Caco-2 (cell line): ENCODE data around the gene POMT1. TPM values are rescaled to one million over a fixed set of nuclear protein-coding genes. Genes with fewer than 3 reads are reported as not detected.

Source experiments
- BruUV-seq: library from RNA; stranded (reverse); fragments of 400-500 nt; replicated peaks from 2 replicates; lab custom pipeline; 2021; lab: Mats Ljungman, UMichigan
- CTCF ChIA-PET: fragments of 300-600 bp; sonication (Branson Sonifier 250); formaldehyde crosslinking; loops from one replicate; lab custom pipeline; 2022; ENCODE audit warnings: antibody characterized with exemption; lab: Charles Lee
- POLR2A ChIA-PET: fragments of 300-600 bp; sonication (Branson Sonifier 250); formaldehyde crosslinking; loops from one replicate; lab custom pipeline; 2022; ENCODE audit warnings: antibody characterized with exemption; lab: Charles Lee
- DNase-seq, 2 experiments: peaks; one replicate each; pipeline versions ENCODE4 v3.0.0 to v3.0.0-alpha.2; 2020 to 2022
- H3K27me3 ChIP-seq: replicated peaks from 2 replicates; pipeline ENCODE4 v1.6.0; 2011; ENCODE audit warnings: low read length; ENCODE audit not compliant: control insufficient read depth, insufficient read depth
- H3K36me3 ChIP-seq: 2 replicates; pipeline ENCODE4 v1.5.1; 2011; ENCODE audit warnings: low read length; ENCODE audit not compliant: control insufficient read depth, insufficient read depth
- H3K4me1 ChIP-seq: fragments of 250-450 bp; sonication (Bioruptor Pico); 2 replicates; pipeline ENCODE4 v1.5.1; 2020; ENCODE audit warnings: mild to moderate bottlenecking
- H3K4me3 ChIP-seq: 2 replicates; pipeline ENCODE4 v1.5.1; 2011; ENCODE audit warnings: low read depth, mild to moderate bottlenecking, control low read depth, low read length
- H3K9me3 ChIP-seq: fragments of 250-450 bp; sonication (Bioruptor Pico); 2 replicates; pipeline ENCODE4 v1.5.1; 2020; ENCODE audit warnings: mild to moderate bottlenecking, moderate library complexity
- H3K27ac Mint-ChIP-seq: one replicate; pipeline ENCODE4 v1.8.0; 2022; ENCODE audit warnings: mixed read lengths; ENCODE audit not compliant: unreplicated experiment
- H3K27me3 Mint-ChIP-seq: one replicate; pipeline ENCODE4 v1.8.0; 2022; ENCODE audit warnings: mixed read lengths; ENCODE audit not compliant: insufficient read depth, unreplicated experiment
- H3K36me3 Mint-ChIP-seq: one replicate; pipeline ENCODE4 v1.8.0; 2022; ENCODE audit warnings: mild to moderate bottlenecking, mixed read lengths; ENCODE audit not compliant: insufficient read depth, unreplicated experiment
- H3K4me1 Mint-ChIP-seq: one replicate; pipeline ENCODE4 v1.8.0; 2022; ENCODE audit warnings: low read depth, mixed read lengths; ENCODE audit not compliant: unreplicated experiment
- H3K4me3 Mint-ChIP-seq: one replicate; pipeline ENCODE4 v1.8.0; 2022; ENCODE audit warnings: mild to moderate bottlenecking, moderate library complexity, mixed read lengths; ENCODE audit not compliant: unreplicated experiment
- H3K9me3 Mint-ChIP-seq: one replicate; pipeline ENCODE4 v1.8.0; 2022; ENCODE audit warnings: mixed read lengths; ENCODE audit not compliant: unreplicated experiment
- CTCF ChIP-seq, 2 experiments: fragments of 200-600 bp in 1 of 2; IDR thresholded peaks; 1 replicate in 1 of 2; 2 replicates in 1 of 2; pipeline versions ENCODE4 v1.5.1 to v1.8.0; 2011 to 2022; ENCODE audit warnings: antibody characterized with exemption in 1 of 2, control low read depth in 1 of 2, inconsistent platforms in 1 of 2, low read depth in 1 of 2, low read length in 1 of 2, mild to moderate bottlenecking in 1 of 2, moderate library complexity in 1 of 2; ENCODE audit not compliant: insufficient read depth in 1 of 2, severe bottlenecking in 1 of 2, unreplicated experiment in 1 of 2
- intact Hi-C: fragments of 100-400 bp; cut with micrococcal nuclease; formaldehyde crosslinking; loops from one replicate; pipeline ENCODE4 v1.10.0; 2022; ENCODE audit not compliant: unreplicated experiment
- total RNA-seq: library from RNA; stranded (reverse); gene quantifications from 2 replicates; pipeline ENCODE4 v1.2.3, GENCODE V29; 2022

POMT1 gene
- total RNA-seq, 1 experiment from 2014 or later, result 44.2 TPM

GRCh38 chr9:131521822-131522221, 19.1 kb downstream of the POMT1 start:
- Histone ChIP-seq H3K27me3 (no peaks in the 10 kb centered on the region), H3K9me3 (no peaks in the 10 kb centered on the region), H3K4me1 (no peaks in the 10 kb centered on the region), H3K4me3 (no peak overlapping the region), H3K36me3 (peaks cover 5% of the 10 kb centered on the region)
- DNase-seq, result no peak
- peaks cover 55% of the 10 kb centered on the region for H3K36me3 Mint-ChIP-seq
- no peaks in the 10 kb centered on the region for H3K27me3 Mint-ChIP-seq
- BruUV-seq, result no TSS peak
- ChIA-PET CTCF (no interaction called here), POLR2A (no interaction called here)
- no peak for TF ChIP-seq CTCF (IDR thresholded peaks at IDR 0.05; ENCODE audit: insufficient read depth in 1 of 2, low read depth in 1 of 2, low read length in 1 of 2, severe bottlenecking in 1 of 2, unreplicated experiment in 1 of 2)
- intact Hi-C loops, result no loop called here
- H3K9me3 Mint-ChIP-seq, result no peaks in the 10 kb centered on the region
- H3K4me1 Mint-ChIP-seq, result no peaks in the 10 kb centered on the region
- H3K4me3 Mint-ChIP-seq, result no peak overlapping the region
- H3K27ac Mint-ChIP-seq, result no peak overlapping the region

DNA sequence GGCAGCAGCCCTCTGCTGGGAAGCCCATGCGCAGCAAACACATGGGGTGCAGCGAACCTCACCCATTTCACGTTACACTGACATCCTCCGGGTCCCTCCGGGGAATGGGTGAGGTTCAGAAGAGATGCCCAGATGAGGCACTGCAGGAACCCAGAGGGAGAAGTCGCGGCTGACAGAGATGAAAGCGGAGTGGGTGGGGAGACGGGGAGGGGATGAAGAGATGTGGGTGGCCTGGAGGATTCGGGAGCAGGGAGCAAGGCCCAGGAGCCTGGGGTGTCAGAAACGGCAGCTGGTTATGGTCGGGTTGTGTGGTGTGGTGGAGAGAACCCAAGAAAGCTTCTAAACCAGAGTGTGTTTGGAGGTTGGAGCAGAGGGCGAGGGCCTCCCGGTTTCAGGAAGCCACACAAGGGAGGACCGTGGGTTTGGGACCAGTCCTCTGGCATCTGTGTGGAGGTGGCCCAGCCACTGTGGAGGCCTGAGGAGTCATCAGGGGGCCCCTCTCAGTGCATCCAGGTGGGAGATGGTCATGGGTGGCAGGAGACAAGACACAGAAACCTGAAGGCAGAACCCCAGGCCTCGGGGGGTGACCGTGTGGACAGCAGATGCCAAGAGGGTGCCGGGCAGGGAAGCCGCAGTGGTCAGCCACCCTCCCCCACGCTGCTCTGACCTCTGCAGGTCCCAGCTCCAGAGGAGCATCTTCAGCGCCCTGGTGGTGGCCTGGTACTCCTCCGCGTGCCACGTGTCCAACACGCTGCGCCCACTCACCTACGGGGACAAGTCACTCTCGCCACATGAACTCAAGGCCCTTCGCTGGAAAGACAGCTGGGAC, 19.8 kb downstream of the POMT1 start:
- no peaks in the 10 kb centered on the region for H3K9me3 Mint-ChIP-seq
- no peaks in the 10 kb centered on the region for H3K27me3 Mint-ChIP-seq
- TF ChIP-seq CTCF (IDR thresholded peaks at IDR 0.05; ENCODE audit: insufficient read depth in 1 of 2, low read depth in 1 of 2, low read length in 1 of 2, severe bottlenecking in 1 of 2, unreplicated experiment in 1 of 2), result no peak
- CTCF ChIA-PET, result no interaction called here
- no peak for DNase-seq
- Histone ChIP-seq H3K36me3 (peaks cover 5% of the 10 kb centered on the region), H3K4me3 (no peak overlapping the region), H3K9me3 (no peaks in the 10 kb centered on the region), H3K4me1 (no peaks in the 10 kb centered on the region), H3K27me3 (no peaks in the 10 kb centered on the region)
- H3K4me3 Mint-ChIP-seq, result peak overlapping the region; percentile 39
- intact Hi-C loops, result no loop called here
- no peaks in the 10 kb centered on the region for H3K4me1 Mint-ChIP-seq
- POLR2A ChIA-PET, result no interaction called here
- H3K36me3 Mint-ChIP-seq, result peaks cover 60% of the 10 kb centered on the region
- no TSS peak for BruUV-seq
- no peak overlapping the region for H3K27ac Mint-ChIP-seq

DNA sequence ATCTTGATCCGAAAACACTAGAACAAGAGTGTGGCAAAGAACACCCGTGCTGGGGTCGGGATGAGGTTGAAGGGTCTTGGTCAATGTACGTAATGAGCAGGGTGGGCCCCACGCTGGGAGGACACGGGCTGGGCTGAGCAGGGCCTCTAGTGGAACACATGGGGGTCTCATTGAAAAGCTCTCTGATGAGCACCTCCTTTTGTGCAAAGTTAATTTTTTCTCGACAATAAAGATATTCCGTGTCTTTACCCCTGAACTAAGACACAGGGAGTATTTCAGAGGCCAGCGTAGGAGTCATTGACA, 20.3 kb downstream of the POMT1 start:
- Mint-ChIP-seq H3K4me1 (no peaks in the 10 kb centered on the region), H3K27ac (no peak overlapping the region), H3K9me3 (no peaks in the 10 kb centered on the region), H3K27me3 (no peaks in the 10 kb centered on the region), H3K4me3 (peak overlapping the region; percentile 39), H3K36me3 (peaks cover 60% of the 10 kb centered on the region)
- H3K9me3 ChIP-seq, result no peaks in the 10 kb centered on the region
- H3K36me3 ChIP-seq, result peaks cover 5% of the 10 kb centered on the region
- intact Hi-C loops, result no loop called here
- no peak overlapping the region for H3K4me3 ChIP-seq
- CTCF ChIA-PET, result no interaction called here
- no peaks in the 10 kb centered on the region for H3K4me1 ChIP-seq
- POLR2A ChIA-PET, result no interaction called here
- H3K27me3 ChIP-seq, result no peaks in the 10 kb centered on the region
- no peak for DNase-seq
- no TSS peak for BruUV-seq
- no peak for TF ChIP-seq CTCF (IDR thresholded peaks at IDR 0.05; ENCODE audit: insufficient read depth in 1 of 2, low read depth in 1 of 2, low read length in 1 of 2, severe bottlenecking in 1 of 2, unreplicated experiment in 1 of 2)
